ENCODE data around the gene SFTPA2.
"Not testable (repeated sequence)": the region's sequence is repeated elsewhere in the genome, so short reads cannot be mapped to it uniquely, and the experiment has no call there.

The SFTPA2 gene

GRCh38 chr10:79560160-79560709 is at the start of gene SFTPA2:
SFTPA2 (minus strand) TSS chr10:79560407; CDS start chr10:79559483, 924 bp downstream.
- no peak for DNase-seq (ENCODE audit: low spot score)

GRCh38 chr10:79608505-79609375 is 48.5 kb upstream of the SFTPA2 start:
- peak; percentile 32 for DNase-seq (ENCODE audit: low spot score)

GRCh38 chr10:79605308-79605707 is 45.1 kb upstream of the SFTPA2 start:
- no peak for DNase-seq (ENCODE audit: low spot score)

GRCh38 chr10:79604294-79604693 is 44.1 kb upstream of the SFTPA2 start:
- DNase-seq (ENCODE audit: low spot score): no peak

GRCh38 chr10:79602953-79603352 is 42.7 kb upstream of the SFTPA2 start:
- DNase-seq (ENCODE audit: low spot score): no peak

DNA sequence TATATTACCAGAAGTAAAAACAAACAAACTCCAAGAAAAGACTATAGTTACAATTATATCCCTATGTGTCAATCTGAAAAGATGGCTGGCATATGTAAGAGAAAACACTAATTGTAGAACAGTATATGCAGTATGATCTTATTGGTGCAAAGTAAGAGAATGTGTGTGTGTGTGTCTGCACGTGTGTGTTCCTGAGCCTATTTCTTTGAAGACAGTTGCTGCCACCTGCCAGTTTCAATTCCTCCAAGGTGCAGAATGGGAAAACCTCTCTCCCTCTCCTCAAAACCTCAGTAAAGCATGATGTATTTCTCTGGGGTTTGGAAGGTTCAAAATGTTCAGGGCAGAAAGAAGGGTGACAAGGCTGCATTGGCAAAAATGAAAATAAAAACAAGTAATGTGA is 41.7 kb upstream of the SFTPA2 start:
- DNase-seq (ENCODE audit: low spot score): no peak

DNA sequence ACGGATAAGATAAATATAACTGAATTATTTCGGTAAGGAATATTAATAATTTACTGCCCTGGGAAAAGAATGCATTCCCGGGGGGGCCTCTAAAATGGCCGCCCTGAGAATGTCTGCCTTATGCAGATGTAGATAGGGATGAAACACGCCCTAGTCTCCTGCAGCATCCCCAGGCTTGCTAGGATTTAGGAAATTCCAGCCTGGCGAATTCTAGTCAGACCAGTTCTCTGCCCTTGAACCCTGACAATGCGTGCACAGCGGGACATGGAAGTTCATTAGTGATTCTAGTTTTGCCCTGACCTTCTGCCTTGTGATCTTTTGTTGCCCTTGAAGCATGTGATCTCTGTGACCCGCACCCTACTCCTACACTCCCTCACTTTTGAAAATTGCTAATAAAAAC is 39.4 kb upstream of the SFTPA2 start:
- not testable (repeated sequence) for DNase-seq (ENCODE audit: low spot score)

GRCh38 chr10:79595510-79595909 is 35.3 kb upstream of the SFTPA2 start:
- DNase-seq (ENCODE audit: low spot score): no peak

DNA sequence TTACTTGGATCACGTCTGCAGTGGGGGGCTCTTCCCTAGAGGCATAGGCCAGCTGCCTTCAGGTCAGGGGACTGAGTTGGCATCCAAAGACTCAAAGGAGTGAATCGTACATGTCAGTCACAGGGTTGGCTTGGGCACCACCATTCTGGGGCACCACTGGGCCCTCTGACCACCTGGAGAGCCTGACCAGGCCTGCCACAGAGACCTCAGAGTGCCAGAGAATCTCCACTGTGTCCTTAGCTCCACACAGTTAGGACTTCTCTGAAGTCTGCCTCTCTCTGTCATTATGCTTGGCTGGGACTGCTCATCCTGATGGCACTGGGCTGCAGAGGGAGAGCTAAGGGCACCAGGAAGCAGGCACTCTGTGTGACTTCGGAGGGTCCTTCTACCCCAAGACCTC is 34.4 kb upstream of the SFTPA2 start:
- not testable (repeated sequence) for DNase-seq (ENCODE audit: low spot score)

DNA sequence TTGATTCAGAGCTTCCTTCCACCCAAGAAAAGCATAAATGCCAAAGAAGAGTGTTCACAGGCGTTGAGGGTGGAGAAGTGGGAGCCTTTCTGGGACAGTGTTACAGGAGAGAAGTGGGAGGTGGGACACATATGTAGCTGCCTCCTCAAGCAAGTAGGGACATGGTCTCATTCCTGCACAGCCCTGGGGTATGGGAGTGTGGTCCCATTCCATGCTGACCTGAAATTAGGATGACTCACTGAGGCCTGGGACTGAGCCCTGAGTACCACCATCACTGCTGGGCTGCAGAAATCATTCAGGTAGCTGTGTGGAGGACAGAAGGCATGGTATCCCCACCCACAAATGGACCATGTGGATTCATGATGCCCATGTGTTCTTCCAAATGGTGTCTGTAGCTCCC is 33.2 kb upstream of the SFTPA2 start:
- DNase-seq (ENCODE audit: low spot score): no peak

DNA sequence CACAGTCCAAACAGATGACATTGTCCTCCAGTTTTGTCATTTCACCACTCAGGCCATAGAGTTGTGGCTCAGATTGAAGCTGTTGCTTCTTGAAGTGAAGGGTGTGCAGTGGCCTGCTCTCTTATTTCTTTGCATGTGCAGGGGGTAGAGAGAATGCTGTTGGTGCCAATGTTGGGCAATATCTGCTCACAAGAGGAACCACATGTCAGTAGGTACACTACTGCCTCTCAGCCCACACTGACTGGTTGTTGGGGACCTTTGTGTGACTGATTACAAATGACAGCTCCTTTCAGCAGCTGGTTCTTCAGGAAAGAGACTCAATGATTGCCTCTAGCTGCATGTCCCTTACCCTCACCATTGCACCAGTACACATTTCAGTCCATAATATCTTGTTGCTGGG is 28.6 kb upstream of the SFTPA2 start:
- no peak for DNase-seq (ENCODE audit: low spot score)

DNA sequence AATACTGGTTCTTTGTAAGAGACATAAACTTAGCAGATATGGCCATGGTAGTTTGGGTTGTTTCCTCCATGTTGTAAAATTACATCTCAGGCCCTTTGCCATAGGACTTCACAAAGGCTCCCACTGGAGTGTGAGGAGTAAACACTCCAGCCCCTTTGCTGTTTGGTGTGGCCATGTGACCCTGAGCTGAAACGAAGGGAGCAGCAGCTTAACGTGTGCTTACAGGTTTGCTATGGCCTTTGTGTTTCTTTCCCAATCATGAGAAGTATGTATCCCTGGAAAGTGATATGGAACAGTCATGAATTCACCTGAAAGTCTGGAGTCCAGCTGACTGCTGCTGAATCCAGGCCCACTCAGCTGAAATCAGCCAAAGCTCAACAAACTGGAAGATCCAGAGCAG is 26.7 kb upstream of the SFTPA2 start:
- no peak for DNase-seq (ENCODE audit: low spot score)

GRCh38 chr10:79585870-79586527 is 25.8 kb upstream of the SFTPA2 start:
- no peak for DNase-seq (ENCODE audit: low spot score)

DNA sequence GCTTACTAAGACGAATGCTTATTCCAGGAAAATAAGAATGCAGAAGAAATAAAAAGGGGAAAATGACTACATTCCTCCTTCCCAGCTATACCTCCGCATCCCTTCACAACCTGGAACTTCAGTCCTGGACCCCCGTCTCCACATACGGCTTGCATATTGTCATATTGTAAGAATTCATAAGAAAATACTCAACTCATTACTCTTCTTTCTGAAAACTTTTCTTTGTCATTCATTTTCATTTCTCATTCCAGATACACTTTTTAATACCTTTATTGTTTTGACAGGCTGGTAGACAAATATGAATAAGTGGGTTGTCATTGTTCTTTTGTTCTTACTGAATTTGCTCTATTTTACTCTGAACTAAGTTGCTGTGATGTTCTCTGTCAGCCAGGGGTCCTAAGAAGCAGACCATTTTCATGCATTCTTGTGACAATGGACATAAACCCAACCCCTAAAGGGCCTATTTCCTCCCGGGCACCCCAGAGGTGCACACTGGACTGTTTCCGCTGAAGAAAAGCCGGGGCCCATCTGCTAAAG is 23.3 kb upstream of the SFTPA2 start:
- no peak for DNase-seq (ENCODE audit: low spot score)

- not testable (repeated sequence) for DNase-seq (ENCODE audit: low spot score)
These were observed 22.7 kb upstream of the SFTPA2 start for GRCh38 chr10:79582954-79583353.

DNA sequence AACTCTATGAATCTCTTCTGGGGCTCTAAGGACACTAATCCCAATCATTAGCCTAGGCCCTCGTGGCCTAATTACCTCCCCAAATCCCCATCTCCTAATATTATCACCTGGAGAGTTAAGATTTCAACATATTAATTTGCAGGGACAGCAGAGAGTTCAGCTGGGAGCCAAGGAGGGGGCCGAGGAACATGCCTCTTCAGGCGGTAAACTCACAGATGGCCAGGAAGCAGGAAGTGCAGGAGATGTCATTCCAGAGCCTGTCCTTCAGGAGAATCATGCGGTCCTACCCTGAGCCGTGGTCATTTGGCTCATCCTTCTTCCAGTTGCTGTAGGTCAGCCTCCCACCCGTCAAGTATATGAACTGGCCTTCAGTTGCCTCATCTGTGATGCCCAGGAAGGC is 21.9 kb upstream of the SFTPA2 start:
- DNase-seq (ENCODE audit: low spot score): no peak

GRCh38 chr10:79581044-79581443 is 20.8 kb upstream of the SFTPA2 start:
- no peak for DNase-seq (ENCODE audit: low spot score)

DNA sequence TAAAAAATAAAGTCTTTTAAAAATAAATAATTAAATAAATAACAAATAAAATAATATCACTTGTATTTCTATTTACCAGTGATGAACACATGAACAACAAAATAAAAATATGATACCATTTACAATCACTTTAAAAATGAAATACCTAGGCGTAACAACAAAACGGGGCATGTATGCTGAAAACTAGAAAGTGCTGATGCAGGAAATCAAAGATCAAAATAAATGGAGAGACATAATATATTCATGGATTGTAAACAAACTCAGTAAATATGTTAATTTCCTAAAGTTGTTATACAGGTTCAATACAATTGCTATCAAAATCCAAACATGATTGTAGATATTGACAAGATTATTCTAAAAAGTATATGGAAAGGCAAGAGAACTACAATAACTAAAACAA is 19.2 kb upstream of the SFTPA2 start:
- DNase-seq (ENCODE audit: low spot score): no peak

DNA sequence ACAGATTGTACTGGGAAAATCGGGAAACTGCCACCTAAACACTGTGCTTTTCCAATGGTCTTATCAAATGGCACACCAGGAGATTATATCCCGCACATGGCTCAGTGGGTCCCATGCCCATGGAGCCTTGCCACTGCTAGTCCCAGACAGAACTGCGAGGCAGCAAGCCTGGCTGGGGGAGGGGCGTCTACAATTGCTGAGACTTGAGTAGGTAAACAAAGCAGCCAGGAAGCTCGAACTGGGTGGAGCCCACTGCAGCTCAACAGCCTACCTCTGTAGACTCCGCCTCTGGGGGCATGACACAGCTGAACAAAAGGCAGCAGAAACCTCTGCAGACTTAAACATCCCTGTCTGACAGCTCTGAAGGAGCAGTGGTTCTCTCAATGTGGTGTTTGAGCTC is 10.4 kb upstream of the SFTPA2 start:
- DNase-seq (ENCODE audit: low spot score): not testable (repeated sequence)

GRCh38 chr10:79563426-79563825 is 3.2 kb upstream of the SFTPA2 start:
- no peak for DNase-seq (ENCODE audit: low spot score)

DNA sequence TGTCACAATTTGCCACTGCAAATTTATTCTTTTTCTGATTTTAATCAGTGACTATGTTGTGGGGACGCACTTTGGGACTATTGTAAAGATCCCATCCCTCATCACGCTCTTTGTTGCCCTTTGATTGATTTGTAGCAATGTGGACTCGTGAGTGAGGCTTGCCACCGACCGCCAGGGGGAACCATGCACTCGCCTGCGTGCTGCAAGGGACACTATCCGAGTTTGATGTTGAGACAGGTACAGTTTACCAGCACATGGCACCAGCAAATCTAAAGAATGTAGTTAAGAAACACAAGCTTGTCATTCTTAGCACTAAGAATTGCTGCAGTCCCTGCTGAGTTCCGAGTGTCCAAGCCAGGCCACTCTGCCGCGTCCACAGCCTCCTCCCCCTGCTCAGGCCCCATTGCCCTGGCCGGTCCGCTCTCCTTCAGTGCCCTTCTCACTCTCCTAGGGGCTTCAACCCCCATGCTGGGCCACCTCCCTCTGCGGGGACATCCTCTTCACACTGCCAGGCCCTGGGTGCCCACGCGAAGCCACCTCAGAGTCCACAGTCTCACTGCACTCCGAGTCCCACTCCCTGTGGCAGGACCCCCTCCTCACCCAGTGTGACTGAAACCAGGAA is 2.0 kb upstream of the SFTPA2 start:
- peak; percentile 47 for DNase-seq (ENCODE audit: low spot score)

- DNase-seq (ENCODE audit: low spot score): no peak
These were observed 1.1 kb upstream of the SFTPA2 start for GRCh38 chr10:79561257-79561656.
